ENCODE measurements around the gene TSHZ3.

DNA sequence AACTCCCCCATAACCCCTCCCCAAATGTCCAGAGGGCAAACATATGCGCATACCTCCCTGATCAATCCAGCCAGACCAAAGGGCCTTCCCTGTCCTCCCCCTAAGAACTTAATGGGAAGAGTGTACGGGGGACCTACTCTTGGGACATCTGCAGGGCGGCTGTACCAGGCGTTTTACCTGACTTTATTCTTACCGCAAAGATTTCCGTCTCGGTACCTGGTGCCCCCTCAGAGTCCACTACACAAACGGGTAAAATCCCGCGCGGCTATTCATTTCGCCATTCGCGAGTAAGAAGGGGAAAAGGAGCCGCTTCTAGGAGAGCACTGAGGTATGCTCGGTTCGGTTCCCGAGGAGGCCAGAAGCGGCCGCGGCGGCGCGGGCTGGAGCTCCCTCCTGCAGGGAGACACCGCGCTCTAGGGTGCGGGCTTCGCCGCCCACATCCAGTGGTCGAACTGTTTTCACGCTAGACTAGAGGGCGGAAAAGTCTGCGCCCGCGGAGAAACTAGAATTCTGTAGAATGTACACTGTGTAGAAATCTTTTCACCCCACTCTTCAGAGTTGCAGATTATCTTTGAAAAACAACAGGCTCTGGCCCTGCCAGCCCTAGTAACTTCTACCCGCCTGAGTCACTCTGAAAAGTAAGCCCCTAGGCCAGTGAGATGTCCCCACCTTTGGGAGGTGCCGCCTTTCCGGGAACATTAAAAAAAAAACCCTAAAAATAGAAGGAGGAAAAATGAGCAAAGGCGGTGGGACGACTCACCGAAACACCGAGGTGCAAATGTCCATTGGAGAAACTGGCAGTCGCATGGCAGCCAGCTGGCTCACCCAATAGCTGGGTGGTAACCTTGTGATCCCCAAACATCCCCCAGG lies 3.8 kb upstream of the TSHZ3 start:
- TF ChIP-seq CTCF (IDR thresholded peaks at IDR 0.05) (no peak), POLR2A (IDR thresholded peaks at IDR 0.05) (no peak)
